ENCODE measurements around the gene SLC28A1. TPM values are rescaled to one million over a fixed set of nuclear protein-coding genes. Genes with fewer than 3 reads are reported as not detected.

SLC28A1 gene
- total RNA-seq, 1 experiment from 2014 or later = 0.13 TPM

- no peak overlapping the region for H2BK20ac ChIP-seq (ENCODE audit: low read depth, low read length, poor library complexity, severe bottlenecking)
- no peak for DNase-seq
- no peak overlapping the region for H4K5ac ChIP-seq (ENCODE audit: insufficient read length, low read depth, low read length)
- H3K79me1 ChIP-seq (ENCODE audit: insufficient read depth, low read depth, low read length, poor library complexity, severe bottlenecking) = no peaks in the 10 kb centered on the region
- no peak overlapping the region for H3T11ph ChIP-seq (ENCODE audit: low read length)
- H2BK120ac ChIP-seq (ENCODE audit: low read depth, low read length, poor library complexity, severe bottlenecking) = no peak overlapping the region
- no peak overlapping the region for H3K56ac ChIP-seq (ENCODE audit: insufficient read length, low read depth, low read length)
- no peak overlapping the region for H3K4me2 ChIP-seq (ENCODE audit: insufficient read depth, insufficient read length, low read length)
- H2AK5ac ChIP-seq (ENCODE audit: insufficient read length, low read length) = no peak overlapping the region
- H3K23me2 ChIP-seq (ENCODE audit: insufficient read length, low read depth, low read length, poor library complexity, severe bottlenecking) = no peaks in the 10 kb centered on the region
- H3K27me3 Mint-ChIP-seq (ENCODE audit: low read depth) = no peaks in the 10 kb centered on the region
- H3K23ac ChIP-seq (ENCODE audit: insufficient read length, low read depth, low read length) = no peak overlapping the region
- H3K4ac ChIP-seq (ENCODE audit: low read depth, low read length) = no peak overlapping the region
- H3K18ac ChIP-seq (ENCODE audit: insufficient read length, low read depth, low read length) = no peak overlapping the region
- no peaks in the 10 kb centered on the region for H3K9me3 ChIP-seq (ENCODE audit: control insufficient read depth, low read depth, low read length)
- WGBS (ENCODE audit: extremely low coverage, insufficient read length, low lambda C conversion rate) = no CpG with 5 or more reads among the region's 7 CpGs
- H3K9me3 Mint-ChIP-seq = no peaks in the 10 kb centered on the region
- H3K4me3 Mint-ChIP-seq = no peak overlapping the region
- H3K27ac ChIP-seq (ENCODE audit: insufficient read length, low read depth, low read length) = no peak overlapping the region
- no peak for TF ChIP-seq CTCF (conservative IDR thresholded peaks at IDR 0.05)
- H3K14ac ChIP-seq (ENCODE audit: insufficient read depth, low read length) = no peak overlapping the region
- no peak overlapping the region for H3K27ac Mint-ChIP-seq
- H4K20me1 ChIP-seq (ENCODE audit: control insufficient read depth, insufficient read depth, insufficient read length) = no peaks in the 10 kb centered on the region
- H3K79me2 ChIP-seq (ENCODE audit: insufficient read depth, low read length) = no peaks in the 10 kb centered on the region
- H3K4me1 ChIP-seq (ENCODE audit: insufficient read depth, low read length) = no peaks in the 10 kb centered on the region
- H3K36me3 Mint-ChIP-seq (ENCODE audit: insufficient read depth in 1 of 3, low read depth in 3 of 3) = no peaks in the 10 kb centered on the region
- H3K9ac ChIP-seq (ENCODE audit: extremely low read depth, insufficient read length, low read length) = no peak overlapping the region
- H3K4me1 Mint-ChIP-seq = peaks cover 10% of the 10 kb centered on the region in 2 experiments; a peak in 3 of 4 replicates
- H2BK15ac ChIP-seq (ENCODE audit: low read depth, low read length) = no peak overlapping the region
- H2AFZ ChIP-seq (ENCODE audit: low read length) = no peak overlapping the region
- no peaks in the 10 kb centered on the region; the same call in 1 of the 2 replicates for H3K27me3 ChIP-seq (ENCODE audit: insufficient read depth, low read length)
- no peak overlapping the region for H2BK5ac ChIP-seq (ENCODE audit: insufficient read length, low read length)
- no peak overlapping the region for H4K8ac ChIP-seq (replicated peaks; ENCODE audit: insufficient read length, low read depth, low read length)
- H2BK12ac ChIP-seq (ENCODE audit: insufficient read length, low read depth, low read length) = no peak overlapping the region
- H4K91ac ChIP-seq (ENCODE audit: insufficient read length, low read depth, low read length) = no peak overlapping the region
Observed at GRCh38 chr15:84950570-84951111, 66.2 kb downstream of the SLC28A1 start.

Data from H9 (cell line).